Iris pigment epithelial cell (primary cell): ENCODE results near the gene MGAT5B.

Experiments
- DNase-seq: peaks from one replicate; pipeline ENCODE4 v3.0.0-alpha.2; 2011; ENCODE audit warnings: low read depth

The MGAT5B gene

GRCh38 chr17:76927982-76928381 lies 59.8 kb downstream of the MGAT5B start:
- DNase-seq: no peak

GRCh38 chr17:76929148-76929547 lies 60.9 kb downstream of the MGAT5B start:
- no peak for DNase-seq

GRCh38 chr17:76929601-76930000 lies 61.4 kb downstream of the MGAT5B start:
- DNase-seq: no peak

GRCh38 chr17:76930107-76930506 lies 61.9 kb downstream of the MGAT5B start:
- DNase-seq: no peak

- DNase-seq: no peak
These were observed 64.5 kb downstream of the MGAT5B start for GRCh38 chr17:76932402-76933333.

GRCh38 chr17:76934561-76935320 lies 66.5 kb downstream of the MGAT5B start:
- DNase-seq: no peak

GRCh38 chr17:76935331-76935730 lies 67.1 kb downstream of the MGAT5B start:
- DNase-seq: peak; percentile 24

GRCh38 chr17:76937238-76937637 lies 69.0 kb downstream of the MGAT5B start:
- no peak for DNase-seq

GRCh38 chr17:76938009-76938408 lies 69.8 kb downstream of the MGAT5B start:
- DNase-seq: no peak

- DNase-seq: no peak
These were observed 72.1 kb downstream of the MGAT5B start for GRCh38 chr17:76940295-76940694.

- DNase-seq: no peak
These were observed 72.6 kb downstream of the MGAT5B start for GRCh38 chr17:76940738-76941350.

GRCh38 chr17:76943202-76943601 lies 75.0 kb downstream of the MGAT5B start:
- DNase-seq: no peak

GRCh38 chr17:76943781-76944213 lies 75.6 kb downstream of the MGAT5B start:
- DNase-seq: no peak

GRCh38 chr17:76944477-76944876 lies 76.3 kb downstream of the MGAT5B start:
- no peak for DNase-seq

GRCh38 chr17:76946111-76946771 lies 78.0 kb downstream of the MGAT5B start:
- no peak for DNase-seq

- no peak for DNase-seq
These were observed 78.5 kb downstream of the MGAT5B start for GRCh38 chr17:76946772-76947135.

GRCh38 chr17:76947309-76947708 lies 79.1 kb downstream of the MGAT5B start:
- DNase-seq: no peak

- DNase-seq: no peak
These were observed 79.6 kb downstream of the MGAT5B start for GRCh38 chr17:76947771-76948170.

- no peak for DNase-seq
These were observed 80.1 kb downstream of the MGAT5B start for GRCh38 chr17:76948301-76948700.

- DNase-seq: no peak
These were observed 80.6 kb downstream of the MGAT5B start for GRCh38 chr17:76948726-76949342.

- no peak for DNase-seq
These were observed 81.9 kb downstream of the MGAT5B start for GRCh38 chr17:76949913-76950695.
